ENCODE measurements around the gene CRELD2. TPM values are rescaled to one million over a fixed set of nuclear protein-coding genes. Genes with fewer than 3 reads are reported as not detected.

Gene CRELD2
- total and polyA plus RNA-seq, 2 experiments from 2014 or later = 35.7 to 47.7 TPM

- no peak overlapping the region for H2AFZ ChIP-seq
- no peaks in the 10 kb centered on the region for H3K27me3 ChIP-seq (ENCODE audit: insufficient read depth)
- no peaks in the 10 kb centered on the region; the same call in 1 of the 2 replicates for H4K20me1 ChIP-seq (replicated peaks; ENCODE audit: insufficient read depth)
- no peak overlapping the region for H3K27ac Mint-ChIP-seq
- H3K27ac ChIP-seq (ENCODE audit: low read depth) = no peak overlapping the region
- H3K36me3 ChIP-seq (ENCODE audit: insufficient read depth) = no peaks in the 10 kb centered on the region
- no peaks in the 10 kb centered on the region for H3K9me2 ChIP-seq (ENCODE audit: insufficient read depth)
- peaks cover 6% of the 10 kb centered on the region; the same call in 1 of the 2 replicates for H3F3A ChIP-seq (replicated peaks; ENCODE audit: low read depth)
- DNase-seq (ENCODE audit: low spot score) (no peak), ATAC-seq (no peak)
- peak overlapping the region; percentile 85 for H3K4me3 Mint-ChIP-seq
- H3K9me3 Mint-ChIP-seq = no peaks in the 10 kb centered on the region
- peak overlapping the region; percentile 87; the same call in 1 of the 2 replicates for H3K4me3 ChIP-seq
- H3K4me1 ChIP-seq (ENCODE audit: insufficient read depth) = no peaks in the 10 kb centered on the region; the same call in 1 of the 2 replicates
- H3K27me3 Mint-ChIP-seq (ENCODE audit: insufficient read depth, low read depth, poor library complexity) = peaks cover 11% of the 10 kb centered on the region
- peak overlapping the region; percentile 93 for H3K4me2 ChIP-seq
- no peak for TF ChIP-seq REST (IDR thresholded peaks at IDR 0.05; ENCODE audit: unreplicated experiment)
- H3K36me3 Mint-ChIP-seq (ENCODE audit: low read depth) = no peaks in the 10 kb centered on the region; the same call in 2 of the 3 replicates
- peaks cover 17% of the 10 kb centered on the region for H3K79me2 ChIP-seq (replicated peaks; ENCODE audit: insufficient read depth)
- no peaks in the 10 kb centered on the region; the same call in 2 of the 3 replicates for H3K4me1 Mint-ChIP-seq
These were observed 1.6 kb upstream of the CRELD2 start for GRCh38 chr22:49916831-49917230.

GRCh38 chr22:49918911-49919881, 762 bp downstream of the CRELD2 start:
- H3K27ac Mint-ChIP-seq = no peak overlapping the region
- H3K4me1 Mint-ChIP-seq = peaks cover 6% of the 10 kb centered on the region
- H3K9me3 Mint-ChIP-seq = no peaks in the 10 kb centered on the region
- peaks cover 9% of the 10 kb centered on the region for H3K27me3 Mint-ChIP-seq (ENCODE audit: insufficient read depth, low read depth, poor library complexity)
- no peak for DNase-seq (ENCODE audit: low spot score)
- Histone ChIP-seq H3K27ac (ENCODE audit: low read depth) (no peak overlapping the region), H3K4me3 (peak overlapping the region; percentile 87), H3K4me2 (peak overlapping the region; percentile 86), H2AFZ (no peak overlapping the region), H4K20me1 (replicated peaks; ENCODE audit: insufficient read depth) (no peaks in the 10 kb centered on the region; the same call in 1 of the 2 replicates), H3K4me1 (ENCODE audit: insufficient read depth) (no peaks in the 10 kb centered on the region; the same call in 1 of the 2 replicates), H3K79me2 (replicated peaks; ENCODE audit: insufficient read depth) (peaks cover 17% of the 10 kb centered on the region), H3K36me3 (ENCODE audit: insufficient read depth) (no peaks in the 10 kb centered on the region), H3K9me2 (ENCODE audit: insufficient read depth) (no peaks in the 10 kb centered on the region), H3F3A (replicated peaks; ENCODE audit: low read depth) (peaks cover 6% of the 10 kb centered on the region; the same call in 1 of the 2 replicates), H3K27me3 (ENCODE audit: insufficient read depth) (no peaks in the 10 kb centered on the region)
- peak overlapping the region; percentile 64 for H3K4me3 Mint-ChIP-seq
- H3K36me3 Mint-ChIP-seq (ENCODE audit: low read depth) = peaks cover 2% of the 10 kb centered on the region; the same call in 2 of the 3 replicates
- no peak for ATAC-seq
- TF ChIP-seq ZNF462 (CRISPR knock-in tag; IDR thresholded peaks at IDR 0.05) = no peak
- no peak for TF ChIP-seq EZH2phosphoT487 (IDR thresholded peaks at IDR 0.05; ENCODE audit: unreplicated experiment)
- TF ChIP-seq CREB1 (CRISPR knock-in tag; IDR thresholded peaks at IDR 0.05; ENCODE audit: low read depth) = no peak
- no peak for TF ChIP-seq CTCF (conservative IDR thresholded peaks at IDR 0.05; ENCODE audit: low read depth in 2 of 2)
- no peak for TF ChIP-seq NANOG (IDR thresholded peaks at IDR 0.05; ENCODE audit: borderline replicate concordance)
- TF ChIP-seq STAT1 (IDR thresholded peaks at IDR 0.05; ENCODE audit: unreplicated experiment) = no peak

Measured in GM23338 (cell line).